HG02610 (cell line): Measurements from ENCODE around the gene FAM156B.
"Not testable (repeated sequence)": the region's sequence is repeated elsewhere in the genome, so short reads cannot be mapped to it uniquely, and the experiment has no call there.

Experiments
- ATAC-seq: cut with Tn5 transposase; IDR thresholded peaks from one replicate; pipeline ENCODE4 v1.9.1; 2021; ENCODE audit warnings: mild to moderate bottlenecking, moderate library complexity; ENCODE audit not compliant: unreplicated experiment

The FAM156B gene, protein sequence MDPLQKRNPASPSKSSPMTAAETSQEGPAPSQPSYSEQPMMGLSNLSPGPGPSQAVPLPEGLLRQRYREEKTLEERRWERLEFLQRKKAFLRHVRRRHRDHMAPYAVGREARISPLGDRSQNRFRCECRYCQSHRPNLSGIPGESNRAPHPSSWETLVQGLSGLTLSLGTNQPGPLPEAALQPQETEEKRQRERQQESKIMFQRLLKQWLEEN

DNA sequence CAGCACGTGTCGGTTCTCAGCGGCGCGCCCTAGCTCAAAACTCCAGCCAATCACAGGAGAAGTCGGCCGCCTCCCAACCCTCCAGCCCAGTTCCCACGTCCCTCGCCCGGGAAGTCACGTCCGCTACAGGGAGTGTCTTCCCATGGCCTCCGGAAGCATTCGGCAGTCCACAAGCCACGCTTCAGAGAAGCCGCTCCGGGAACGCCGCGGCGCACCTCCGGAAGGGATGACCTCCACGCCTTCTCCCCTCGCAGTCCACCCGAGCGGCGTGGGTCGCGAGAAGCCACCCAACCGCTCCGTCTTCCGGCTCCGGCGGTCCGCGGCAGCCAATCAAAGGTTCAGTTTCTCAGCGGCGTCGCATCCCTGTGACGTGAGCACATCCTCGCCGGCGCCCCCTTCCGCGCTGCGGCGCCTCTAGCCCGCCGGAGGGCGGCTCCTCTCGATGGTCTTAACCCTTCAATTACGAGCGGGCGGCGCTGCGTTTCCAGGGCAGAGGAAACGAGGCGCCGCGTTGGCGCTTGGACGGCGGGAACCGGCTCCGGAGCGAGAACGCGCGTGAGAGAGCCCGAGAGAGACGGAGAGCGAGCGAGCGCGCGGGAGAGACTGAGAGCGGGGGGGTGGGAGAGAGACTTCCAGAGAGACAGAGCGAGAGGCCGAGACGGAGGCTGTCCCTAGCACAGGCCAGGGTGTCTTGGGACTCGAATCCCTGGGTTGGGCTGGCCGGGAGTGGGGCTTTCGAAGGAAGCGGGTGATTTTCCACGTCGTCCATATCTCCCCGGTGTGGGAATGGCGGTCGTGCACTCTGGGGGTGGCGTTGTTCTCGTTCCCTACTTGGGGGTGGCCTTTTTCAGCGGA, at the start of gene FAM156B:
TSS of gene FAM156B (plus strand) at position 476 of the 855 bp plus-strand sequence. CDS start 9,896 bp downstream, outside the sequence.
- ATAC-seq, result peak; percentile 84

DNA sequence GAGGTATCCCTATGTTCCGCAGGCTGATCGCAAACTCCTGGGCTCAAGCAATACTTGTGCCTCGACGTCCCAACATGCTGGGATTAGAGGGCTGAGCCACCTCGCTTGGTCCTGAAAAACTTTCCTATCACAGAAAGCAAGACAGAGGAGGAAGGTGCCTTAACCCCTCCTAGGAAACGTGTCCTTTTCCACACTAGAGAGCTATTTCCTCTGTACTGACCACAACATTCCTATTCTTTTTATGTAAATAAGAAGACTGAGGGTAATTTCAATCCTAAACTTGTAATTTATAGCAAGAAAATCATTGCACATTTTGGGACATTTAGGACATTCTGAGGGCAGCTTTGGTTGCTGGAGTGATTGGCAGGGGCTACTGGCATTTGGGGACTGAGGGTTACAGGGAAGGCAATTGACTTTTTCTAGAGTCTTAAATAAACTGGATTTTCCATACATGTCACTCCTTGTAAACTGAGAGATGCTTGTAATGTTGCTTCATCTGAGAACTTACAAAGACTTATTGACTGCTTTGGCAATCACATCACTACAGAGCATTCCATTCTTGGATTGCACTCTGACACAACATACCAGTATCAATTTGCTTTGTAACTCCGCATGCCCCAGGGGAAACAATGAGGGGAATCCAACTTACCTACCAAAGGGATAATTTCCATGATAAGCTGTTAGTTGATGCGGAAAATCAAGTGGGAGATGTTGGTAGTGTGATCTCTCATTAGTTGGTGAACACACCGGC, 44.8 kb upstream of the FAM156B start:
- ATAC-seq, result no peak

DNA sequence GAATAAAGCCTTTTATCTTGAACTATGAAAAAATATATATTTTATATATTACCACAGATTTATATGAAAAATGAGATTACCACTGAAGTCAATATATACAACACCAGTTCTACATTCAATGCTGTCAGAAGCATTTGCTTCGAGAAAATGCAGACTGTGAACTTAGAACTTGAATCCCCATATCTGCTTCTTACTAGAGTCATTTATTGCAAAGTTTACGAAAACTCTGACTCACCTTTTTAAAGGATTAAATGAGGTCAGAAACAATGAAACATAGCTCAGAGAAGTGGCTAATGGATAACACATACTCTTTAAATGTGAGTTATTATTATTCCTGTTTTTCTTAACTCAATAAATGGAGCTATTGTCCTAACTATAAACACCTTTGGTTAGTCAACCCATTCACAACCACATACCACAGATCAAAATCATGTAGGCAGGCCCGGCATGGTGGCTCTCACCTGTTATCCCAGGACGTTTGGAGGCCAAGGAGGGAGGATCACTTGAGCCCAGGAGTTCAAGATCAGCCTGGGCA, 40.1 kb upstream of the FAM156B start:
- ATAC-seq, result not testable (repeated sequence)

DNA sequence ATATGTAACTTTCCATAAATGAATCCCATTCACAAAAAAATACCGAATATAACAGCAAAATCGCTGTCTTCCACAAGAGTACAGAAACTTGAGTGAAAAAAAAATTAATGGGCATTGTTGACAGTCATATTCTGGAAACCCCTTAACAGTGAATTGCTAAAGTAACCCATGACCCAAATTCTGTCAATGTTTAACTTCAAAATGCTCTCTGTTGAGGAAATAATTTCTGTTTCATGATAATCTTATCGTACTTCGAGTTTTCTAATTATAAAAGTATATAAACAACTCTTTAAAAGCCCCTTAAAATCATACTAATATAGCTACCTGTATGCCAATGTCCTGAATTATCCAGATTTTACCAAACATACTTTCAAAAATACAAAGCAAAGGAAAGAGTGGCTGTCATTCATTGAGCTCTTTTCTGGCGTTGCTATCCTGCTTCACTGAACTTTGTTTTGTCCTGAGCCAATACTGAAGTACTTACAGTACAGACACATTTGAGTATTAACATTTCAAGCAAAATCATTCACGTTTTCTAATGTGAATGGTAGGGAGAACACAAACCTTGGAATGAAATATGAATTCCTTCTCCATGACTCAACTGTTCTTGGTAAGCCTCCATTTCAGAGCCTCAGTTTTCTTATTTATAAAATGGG, 31.7 kb upstream of the FAM156B start:
- ATAC-seq, result no peak

DNA sequence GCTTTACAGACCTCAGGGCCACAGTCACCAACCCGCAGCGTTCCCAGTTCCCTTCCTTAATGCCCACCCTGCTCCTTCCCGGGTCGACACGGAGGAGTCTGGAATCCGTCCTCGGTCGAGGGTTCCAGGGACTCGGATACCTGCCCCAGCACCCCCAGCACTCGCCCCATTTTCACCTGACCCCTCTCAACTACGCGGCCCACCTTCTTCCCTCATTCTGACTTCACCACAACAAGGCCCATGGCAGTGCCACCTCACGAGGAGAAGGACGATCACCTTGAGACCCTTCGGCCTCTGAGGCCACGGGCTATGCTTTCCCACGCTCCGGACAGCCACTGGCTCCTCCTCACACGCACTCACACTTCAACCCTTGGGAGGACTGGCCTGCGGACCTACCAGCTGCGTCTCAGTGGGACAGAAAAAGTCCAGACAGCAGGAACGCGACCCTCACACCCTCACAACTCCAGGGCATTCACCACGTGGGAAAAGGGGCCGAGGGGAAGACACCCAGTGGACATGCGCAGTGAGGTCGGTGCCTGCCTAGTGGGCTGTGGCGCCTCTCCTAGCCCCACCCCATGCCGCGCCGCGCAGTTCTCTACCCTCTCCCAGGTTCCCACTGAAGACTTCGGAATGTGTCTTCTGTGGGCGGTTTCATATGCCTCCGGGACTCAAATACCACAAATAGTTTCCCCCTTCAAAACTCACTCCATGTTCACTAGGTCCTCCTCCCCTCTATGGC, 29.4 kb upstream of the FAM156B start, which contains the start of gene XAGE3:
TSS of gene XAGE3 (minus strand) at position 474 of the 739 bp plus-strand sequence. CDS start 950 bp downstream, outside the sequence.
- ATAC-seq, result no peak

DNA sequence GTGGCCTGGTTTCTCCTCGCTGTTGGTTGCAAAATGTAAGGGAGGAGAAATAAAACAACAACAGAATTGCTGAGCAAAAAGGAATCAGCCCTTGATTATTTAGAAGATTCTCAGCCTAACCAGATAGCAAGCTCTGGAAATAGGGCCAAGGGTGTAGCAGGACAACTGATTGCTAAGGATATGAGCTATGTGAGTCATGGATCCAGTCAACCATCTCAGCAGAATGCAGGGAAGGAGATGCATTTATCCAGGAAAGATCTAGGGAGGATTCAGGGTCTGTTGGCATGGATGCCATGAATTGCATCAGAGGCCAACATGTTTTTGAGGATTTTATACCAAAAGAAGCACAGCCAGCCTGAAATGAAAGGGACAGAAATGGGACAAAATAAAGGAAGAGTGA, 27.1 kb upstream of the FAM156B start:
- no peak for ATAC-seq

DNA sequence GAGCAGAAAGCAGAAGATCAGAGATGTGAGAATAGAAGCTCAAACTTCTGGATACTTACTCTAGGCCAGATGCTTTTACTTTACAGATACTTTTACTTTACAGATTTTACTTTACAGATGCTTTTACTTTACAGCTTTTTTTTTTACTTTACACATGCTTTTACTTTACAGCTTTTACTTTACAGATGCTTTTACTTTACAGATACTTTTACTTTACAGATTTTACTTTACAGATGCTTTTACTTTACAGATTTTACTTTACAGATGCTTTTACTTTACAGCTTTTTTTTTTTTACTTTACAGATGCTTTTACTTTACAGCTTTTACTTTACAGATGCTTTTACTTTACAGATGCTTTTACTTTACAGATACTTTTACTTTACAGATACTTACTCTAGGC, 23.3 kb upstream of the FAM156B start:
- not testable (repeated sequence) for ATAC-seq

DNA sequence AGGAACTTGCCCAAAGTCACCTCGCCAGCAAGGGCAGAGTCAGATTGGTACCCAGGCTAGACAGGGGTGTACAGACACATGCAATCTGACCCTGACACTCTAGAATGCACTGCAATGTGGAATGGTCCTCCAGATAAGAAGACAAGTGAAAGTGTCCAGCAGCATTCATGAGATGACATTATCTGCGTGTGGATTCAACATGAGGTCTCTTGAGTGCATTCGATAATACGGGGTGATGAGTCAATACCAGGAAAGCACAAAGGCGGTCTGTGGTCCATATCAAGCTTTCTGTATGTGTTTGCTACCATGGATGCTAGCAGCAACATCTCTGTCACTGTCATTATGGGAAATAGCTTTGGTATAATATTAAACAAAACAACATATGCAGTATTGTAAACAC, 22.5 kb upstream of the FAM156B start:
- ATAC-seq, result no peak

DNA sequence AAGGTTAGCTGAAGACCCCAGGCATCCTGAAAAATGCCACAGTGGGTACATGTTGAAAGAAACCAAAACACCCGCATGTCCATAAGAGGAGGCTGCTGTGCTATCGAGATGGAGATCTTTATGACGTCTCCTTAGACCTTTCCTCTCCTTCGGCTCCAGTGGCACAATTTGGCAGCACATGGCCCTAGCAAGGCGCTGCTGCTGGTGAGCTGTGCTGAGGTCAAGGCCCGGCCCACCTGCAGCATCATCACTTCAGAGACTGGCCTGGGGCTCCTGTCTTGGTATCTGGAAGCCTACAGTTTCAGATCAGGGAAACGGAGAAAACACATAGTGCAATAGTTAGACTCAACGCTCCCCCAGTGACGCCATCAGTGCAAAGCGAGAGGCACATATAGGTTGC, 21.7 kb upstream of the FAM156B start:
- not testable (repeated sequence) for ATAC-seq

DNA sequence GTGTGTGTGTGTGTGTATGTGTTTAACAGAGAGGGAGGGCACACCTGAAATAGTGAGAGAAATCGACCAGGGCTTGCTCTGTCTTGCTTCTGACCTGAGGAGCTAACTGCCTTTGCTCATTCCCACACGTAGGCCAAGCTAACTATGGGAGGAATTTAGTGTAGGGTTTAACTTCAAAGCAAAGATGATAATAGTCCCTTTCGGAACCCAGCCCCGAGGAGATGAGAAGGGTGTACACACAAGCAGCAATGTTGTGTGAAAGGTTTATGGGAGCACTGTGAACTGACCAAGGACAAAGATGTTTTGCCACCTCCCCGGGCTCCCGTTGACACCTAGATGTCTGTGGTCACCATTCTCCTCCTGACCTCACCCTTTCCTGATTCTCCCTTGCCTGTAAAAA, 20.7 kb upstream of the FAM156B start:
- ATAC-seq, result not testable (repeated sequence)

DNA sequence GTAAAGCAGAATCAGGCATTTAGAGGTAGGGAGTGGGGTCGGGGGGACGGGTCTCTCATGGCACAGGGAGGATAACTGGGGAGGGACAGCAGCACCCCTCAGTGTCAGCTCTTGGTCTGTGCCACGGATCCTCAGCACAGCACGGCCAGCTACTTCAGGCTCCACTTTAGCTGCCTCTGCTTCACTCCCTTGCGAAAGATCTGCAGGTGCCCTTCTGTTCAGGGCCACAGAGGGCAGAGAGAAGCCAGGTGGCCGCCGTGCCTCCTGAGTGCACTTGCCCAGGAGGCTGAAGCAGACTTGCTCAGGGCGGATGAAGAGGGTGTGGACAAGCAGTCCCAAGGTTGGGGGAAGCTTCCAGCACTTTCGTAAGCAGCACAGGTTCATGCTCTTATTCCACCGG, 9.7 kb upstream of the FAM156B start:
- not testable (repeated sequence) for ATAC-seq

DNA sequence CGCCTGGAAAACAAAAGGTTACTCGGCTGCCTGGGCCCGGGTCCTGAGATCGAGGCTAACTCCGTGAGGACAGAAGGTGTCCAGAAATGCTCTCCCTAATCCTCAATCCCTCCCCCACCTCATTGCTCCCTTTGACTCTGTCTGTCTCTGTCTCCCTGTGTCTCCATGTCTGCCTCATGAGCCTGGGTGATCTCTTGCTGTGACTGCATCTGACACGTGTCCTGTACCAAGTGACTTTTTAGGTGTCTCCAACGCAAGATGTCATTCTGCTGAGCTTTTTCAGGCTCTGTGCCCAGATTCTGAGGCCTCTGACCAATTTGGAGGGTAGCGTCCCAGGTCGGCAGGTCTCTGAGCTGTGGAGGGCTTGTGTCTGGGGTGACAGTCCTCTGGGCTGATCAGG, 9.0 kb upstream of the FAM156B start:
- ATAC-seq, result not testable (repeated sequence)

DNA sequence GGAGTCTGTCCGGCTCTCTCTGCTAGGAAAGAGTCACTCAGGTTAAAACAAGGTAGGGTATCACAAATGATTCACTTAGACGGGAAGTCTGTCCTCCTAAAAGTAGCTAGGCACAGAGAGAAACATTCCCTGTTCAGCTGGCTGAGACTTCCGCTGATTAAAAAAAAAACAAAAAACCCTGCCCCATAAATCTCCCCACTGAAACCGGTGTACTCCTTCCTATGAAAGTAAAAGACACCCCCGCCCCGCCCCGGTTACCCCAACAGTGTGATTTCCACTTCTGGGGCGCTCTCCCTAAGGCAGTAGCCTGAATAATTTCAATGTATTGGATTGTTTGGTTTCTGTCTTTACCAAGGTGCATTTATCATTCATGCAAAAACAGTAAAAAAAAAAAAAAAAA, 692 bp upstream of the FAM156B start:
- peak; percentile 21 for ATAC-seq

DNA sequence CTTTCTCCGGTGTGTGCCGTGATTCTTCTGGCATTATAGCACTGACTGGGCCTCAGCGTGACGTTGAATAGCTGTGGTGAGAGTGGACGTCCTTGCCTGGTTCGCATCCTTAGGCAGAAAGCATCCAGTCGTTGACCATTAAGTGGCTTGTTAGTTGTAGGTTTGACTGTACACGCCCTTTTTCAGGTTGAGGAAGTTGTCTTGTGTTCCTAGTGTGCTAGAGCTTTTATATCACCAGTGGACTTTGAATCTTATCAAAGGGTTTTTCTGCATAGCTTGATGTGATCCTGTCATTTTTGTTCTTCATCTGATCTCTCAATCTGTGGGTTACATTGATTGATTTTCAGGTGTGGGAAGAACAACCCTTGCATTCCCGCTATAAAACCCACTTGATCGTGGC, 8.4 kb downstream of the FAM156B start:
- not testable (repeated sequence) for ATAC-seq

DNA sequence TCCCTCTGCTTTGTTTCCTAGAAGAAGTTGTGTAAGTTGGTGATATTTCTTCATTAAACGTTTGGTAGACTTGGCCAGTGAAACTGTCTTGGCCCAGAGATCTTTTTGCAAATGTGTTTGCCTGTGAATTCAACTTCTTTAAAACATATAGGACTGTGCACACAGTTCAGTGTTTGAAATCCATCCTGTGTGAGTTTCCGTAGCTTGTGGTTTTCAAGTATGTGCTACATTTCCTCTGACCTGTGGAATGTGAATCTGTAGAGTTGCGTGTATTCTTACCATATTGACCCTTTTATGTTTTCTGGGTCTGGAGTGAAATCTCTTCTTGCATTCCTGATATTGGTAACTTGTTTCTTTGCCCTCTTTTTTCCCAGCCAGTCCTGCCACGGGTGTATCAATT, 8.9 kb downstream of the FAM156B start:
- ATAC-seq, result not testable (repeated sequence)

DNA sequence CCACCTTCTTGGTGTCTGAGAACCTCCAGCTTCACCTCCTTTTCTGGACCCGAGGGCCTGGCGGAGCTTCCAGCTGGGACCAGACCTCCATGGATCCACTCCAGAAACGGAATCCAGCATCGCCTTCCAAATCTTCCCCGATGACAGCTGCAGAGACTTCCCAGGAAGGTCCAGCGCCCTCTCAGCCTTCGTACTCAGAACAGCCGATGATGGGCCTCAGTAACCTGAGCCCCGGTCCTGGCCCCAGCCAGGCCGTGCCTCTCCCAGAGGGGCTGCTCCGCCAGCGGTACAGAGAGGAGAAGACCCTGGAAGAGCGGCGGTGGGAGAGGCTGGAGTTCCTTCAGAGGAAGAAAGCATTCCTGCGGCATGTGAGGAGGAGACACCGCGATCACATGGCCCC, 10.0 kb downstream of the FAM156B start:
- ATAC-seq, result not testable (repeated sequence)

DNA sequence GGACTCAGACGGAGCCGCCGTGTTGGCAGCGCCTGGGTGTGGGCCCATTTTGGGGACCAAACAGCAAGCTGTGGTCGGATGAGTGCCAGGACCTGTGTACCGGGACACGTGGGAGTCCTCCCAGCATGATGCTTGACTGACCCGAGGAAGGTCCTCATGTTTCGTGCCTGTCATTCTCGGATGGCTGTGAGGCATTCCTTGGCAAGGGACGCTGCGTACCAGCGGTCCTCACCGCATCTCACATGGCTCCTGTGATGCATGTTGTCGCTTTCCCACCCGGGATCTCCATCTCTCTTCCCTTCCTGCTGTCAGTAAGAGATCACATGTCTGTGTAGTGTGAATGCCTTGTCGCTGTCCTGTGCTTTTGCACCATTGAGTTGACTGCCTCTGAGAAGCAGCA, 10.8 kb downstream of the FAM156B start:
- ATAC-seq, result not testable (repeated sequence)

DNA sequence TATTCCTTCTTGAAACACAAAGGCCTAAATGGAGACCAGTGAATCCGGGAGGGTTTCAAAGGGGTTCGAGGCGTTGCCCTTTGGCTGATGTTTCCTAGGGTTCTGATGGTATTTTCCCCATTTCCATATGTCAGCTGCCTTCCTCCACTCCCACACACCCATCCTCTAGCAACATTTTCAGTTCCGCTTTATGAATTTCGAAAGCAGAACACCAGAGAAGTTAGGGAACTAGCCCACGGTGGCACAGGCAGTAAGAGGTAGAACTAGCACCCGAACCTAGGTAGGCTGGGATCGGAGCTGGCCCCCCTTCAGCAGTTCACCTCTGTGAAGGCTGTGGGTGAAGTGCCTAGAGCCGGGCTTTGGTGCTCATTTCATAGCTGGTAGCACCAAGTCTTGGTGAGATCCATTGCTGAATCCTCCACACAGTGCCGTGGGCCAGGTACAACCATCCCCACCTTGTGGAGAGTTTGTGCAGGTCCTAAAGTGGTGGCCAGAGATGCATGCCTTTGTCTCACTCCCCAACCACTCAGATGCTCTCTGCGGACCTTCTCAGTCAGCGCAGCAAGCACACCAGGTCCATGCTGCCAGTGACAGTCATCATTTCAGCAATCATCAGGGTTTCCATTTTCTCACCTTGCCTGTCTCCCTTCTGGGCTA, 12.3 kb downstream of the FAM156B start:
- not testable (repeated sequence) for ATAC-seq

DNA sequence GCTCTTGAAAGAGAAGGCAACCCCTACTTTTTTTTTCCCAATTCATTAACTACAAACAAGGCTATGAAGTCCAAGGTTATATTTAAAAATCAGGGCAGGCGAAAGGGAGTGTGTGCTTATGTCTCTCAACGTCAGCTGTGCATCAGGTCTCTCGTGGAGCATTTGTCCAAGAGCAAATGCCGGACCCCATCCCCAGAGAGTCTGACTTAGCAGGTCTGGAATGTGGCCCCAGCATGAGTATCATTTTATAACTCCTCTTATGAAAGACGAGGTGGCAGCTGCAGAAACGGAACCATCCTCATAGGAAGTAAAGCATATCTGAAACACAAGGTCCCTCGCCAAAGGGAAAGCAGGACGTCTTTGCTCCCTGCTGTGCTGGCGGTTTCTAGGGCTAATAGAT, 16.6 kb downstream of the FAM156B start:
- not testable (repeated sequence) for ATAC-seq
